Osteoblast (primary cell): ENCODE results near the gene KRT17. TPM values are rescaled to one million over a fixed set of nuclear protein-coding genes. Genes with fewer than 3 reads are reported as not detected.

Experiments used
- DNase-seq: peaks from one replicate; pipeline ENCODE4 v3.0.0; 2011; ENCODE audit warnings: low spot score, mixed read lengths; ENCODE audit not compliant: insufficient read length; ENCODE audit errors: missing footprints
- H2AFZ ChIP-seq: 2 replicates; pipeline ENCODE4 v1.6.0; 2011; ENCODE audit warnings: mild to moderate bottlenecking, low read length
- H3K27ac ChIP-seq: 2 replicates; pipeline ENCODE4 v1.5.1; 2011; ENCODE audit warnings: mild to moderate bottlenecking, low read depth, low read length, moderate library complexity
- H3K27me3 ChIP-seq: 2 replicates; pipeline ENCODE4 v1.6.0; 2012; ENCODE audit warnings: mild to moderate bottlenecking, control low read depth, inconsistent platforms, low read length, moderate library complexity; ENCODE audit not compliant: insufficient read depth
- H3K36me3 ChIP-seq: 2 replicates; pipeline ENCODE4 v1.5.1; 2011; ENCODE audit warnings: mild to moderate bottlenecking, low read length, control low read depth, moderate library complexity; ENCODE audit not compliant: insufficient read depth
- H3K4me1 ChIP-seq: 2 replicates; pipeline ENCODE4 v1.5.1; 2011; ENCODE audit warnings: mild to moderate bottlenecking, low read length, control low read depth, moderate library complexity; ENCODE audit not compliant: insufficient read depth
- H3K4me2 ChIP-seq: 2 replicates; pipeline ENCODE4 v1.6.0; 2011; ENCODE audit warnings: mild to moderate bottlenecking, low read length; ENCODE audit not compliant: insufficient read depth
- H3K4me3 ChIP-seq: fragments of 200-600 bp; sonication (generic); 3 replicates; pipeline ENCODE4 v1.5.1; 2012; ENCODE audit warnings: mild to moderate bottlenecking, low read length, inconsistent platforms; ENCODE audit not compliant: insufficient read depth
- H3K79me2 ChIP-seq: 2 replicates; pipeline ENCODE4 v1.6.0; 2012; ENCODE audit warnings: mild to moderate bottlenecking, low read length, control low read depth, inconsistent platforms; ENCODE audit not compliant: insufficient read depth
- H3K9me3 ChIP-seq: 2 replicates; pipeline ENCODE4 v1.5.1; 2011; ENCODE audit warnings: low read depth, low read length, control low read depth
- H4K20me1 ChIP-seq: 2 replicates; pipeline ENCODE4 v1.6.0; 2012; ENCODE audit warnings: mild to moderate bottlenecking, low read length, control low read depth; ENCODE audit not compliant: insufficient read depth
- total RNA-seq: library from RNA; depleted of rRNA; stranded (reverse); fragments of >200 nt; gene quantifications from 2 replicates; pipeline ENCODE4 v1.2.3, GENCODE V29; 2012
- TF ChIP-seq, protein P1 (sequence below): IDR thresholded peaks from 2 replicates; pipeline ENCODE4 v1.5.1; 2011; ENCODE audit warnings: mild to moderate bottlenecking, low read depth, low read length, moderate library complexity; ENCODE audit errors: extremely low read depth

The KRT17 gene
- total RNA-seq, 1 donor: 4.3 TPM

DNA sequence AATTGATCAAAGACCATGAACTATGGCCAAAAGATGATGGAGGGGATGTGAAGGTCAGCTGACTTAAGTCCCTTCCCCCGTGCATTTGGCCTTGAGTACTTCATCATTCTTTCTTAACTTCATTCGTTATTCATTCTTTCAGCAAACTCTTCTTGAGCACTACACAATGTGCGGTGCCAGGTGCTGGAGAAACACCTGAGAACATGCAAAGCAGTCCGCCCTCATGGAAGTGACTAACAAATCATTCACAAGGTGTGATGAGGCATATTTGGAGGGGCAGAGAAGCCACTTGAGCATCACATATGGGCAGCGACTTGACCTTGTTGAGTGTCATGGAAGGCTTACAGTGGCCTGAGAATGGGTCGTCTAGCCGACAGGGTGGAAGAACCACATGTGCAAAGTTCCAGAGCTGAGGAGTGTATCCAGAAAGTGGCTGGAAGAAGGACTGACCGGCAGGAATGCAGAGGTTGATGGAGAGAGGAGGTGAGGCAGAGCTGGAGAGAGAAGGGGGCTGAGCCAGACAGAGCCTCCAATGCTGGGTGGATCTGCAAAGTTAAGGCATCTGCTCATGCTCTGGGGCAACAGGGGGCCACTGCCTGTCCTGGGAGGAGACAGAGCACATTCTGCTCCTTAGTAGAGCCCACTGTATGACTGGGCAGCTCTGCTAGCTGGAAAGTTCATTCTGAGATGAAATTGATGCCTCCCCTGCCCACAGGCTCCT, 39.2 kb upstream of the KRT17 start:
- Histone ChIP-seq H4K20me1 (no peaks in the 10 kb centered on the region), H2AFZ (no peak overlapping the region), H3K27me3 (no peaks in the 10 kb centered on the region), H3K9me3 (no peaks in the 10 kb centered on the region), H3K79me2 (no peaks in the 10 kb centered on the region), H3K4me3 (no peak overlapping the region), H3K36me3 (no peaks in the 10 kb centered on the region), H3K4me1 (peaks cover 9% of the 10 kb centered on the region), H3K27ac (no peak overlapping the region), H3K4me2 (no peak overlapping the region)
- DNase-seq: peak; percentile 55
- TF ChIP-seq, protein P1, sequence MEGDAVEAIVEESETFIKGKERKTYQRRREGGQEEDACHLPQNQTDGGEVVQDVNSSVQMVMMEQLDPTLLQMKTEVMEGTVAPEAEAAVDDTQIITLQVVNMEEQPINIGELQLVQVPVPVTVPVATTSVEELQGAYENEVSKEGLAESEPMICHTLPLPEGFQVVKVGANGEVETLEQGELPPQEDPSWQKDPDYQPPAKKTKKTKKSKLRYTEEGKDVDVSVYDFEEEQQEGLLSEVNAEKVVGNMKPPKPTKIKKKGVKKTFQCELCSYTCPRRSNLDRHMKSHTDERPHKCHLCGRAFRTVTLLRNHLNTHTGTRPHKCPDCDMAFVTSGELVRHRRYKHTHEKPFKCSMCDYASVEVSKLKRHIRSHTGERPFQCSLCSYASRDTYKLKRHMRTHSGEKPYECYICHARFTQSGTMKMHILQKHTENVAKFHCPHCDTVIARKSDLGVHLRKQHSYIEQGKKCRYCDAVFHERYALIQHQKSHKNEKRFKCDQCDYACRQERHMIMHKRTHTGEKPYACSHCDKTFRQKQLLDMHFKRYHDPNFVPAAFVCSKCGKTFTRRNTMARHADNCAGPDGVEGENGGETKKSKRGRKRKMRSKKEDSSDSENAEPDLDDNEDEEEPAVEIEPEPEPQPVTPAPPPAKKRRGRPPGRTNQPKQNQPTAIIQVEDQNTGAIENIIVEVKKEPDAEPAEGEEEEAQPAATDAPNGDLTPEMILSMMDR: no peak

DNA sequence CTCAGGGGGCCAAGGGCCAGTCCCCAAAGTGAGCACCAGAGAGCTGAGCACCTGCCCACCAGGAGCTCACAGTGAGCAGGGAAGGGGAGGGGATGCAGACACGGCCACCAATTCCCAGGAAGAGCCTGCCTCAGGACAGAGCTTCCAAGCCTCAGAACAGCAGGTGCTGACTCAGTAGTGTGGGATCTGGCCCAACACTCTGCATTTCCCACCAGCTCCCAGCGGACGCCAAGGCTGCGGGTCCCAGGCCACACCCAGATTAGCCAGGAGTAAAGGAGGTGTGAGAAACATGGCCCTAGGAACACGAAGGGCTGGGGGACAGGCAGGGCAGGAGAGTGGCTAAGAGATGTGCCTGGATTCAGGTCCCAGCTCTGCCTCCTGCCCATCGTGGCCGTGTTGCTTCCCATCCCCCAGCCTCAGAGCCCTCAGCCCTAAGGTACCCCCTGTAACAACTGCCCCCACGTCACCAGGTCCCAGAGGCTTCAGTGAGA, 35.9 kb upstream of the KRT17 start:
- TF ChIP-seq, protein P1: no peak
- no peaks in the 10 kb centered on the region for H3K9me3 ChIP-seq
- no peaks in the 10 kb centered on the region for H3K79me2 ChIP-seq
- H3K4me2 ChIP-seq: no peak overlapping the region
- H4K20me1 ChIP-seq: no peaks in the 10 kb centered on the region
- H3K36me3 ChIP-seq: no peaks in the 10 kb centered on the region
- no peak overlapping the region for H2AFZ ChIP-seq
- no peak overlapping the region for H3K27ac ChIP-seq
- H3K27me3 ChIP-seq: no peaks in the 10 kb centered on the region
- peak; percentile 76 for DNase-seq
- H3K4me3 ChIP-seq: no peak overlapping the region
- no peaks in the 10 kb centered on the region for H3K4me1 ChIP-seq

GRCh38 chr17:41659427-41660212, 35.2 kb upstream of the KRT17 start:
- Histone ChIP-seq H2AFZ (no peak overlapping the region), H3K79me2 (no peaks in the 10 kb centered on the region), H3K27ac (no peak overlapping the region), H3K4me3 (no peak overlapping the region), H3K4me2 (no peak overlapping the region), H4K20me1 (no peaks in the 10 kb centered on the region), H3K27me3 (no peaks in the 10 kb centered on the region), H3K36me3 (no peaks in the 10 kb centered on the region), H3K4me1 (no peaks in the 10 kb centered on the region), H3K9me3 (no peaks in the 10 kb centered on the region)
- TF ChIP-seq, protein P1: no peak
- DNase-seq: peak; percentile 61

DNA sequence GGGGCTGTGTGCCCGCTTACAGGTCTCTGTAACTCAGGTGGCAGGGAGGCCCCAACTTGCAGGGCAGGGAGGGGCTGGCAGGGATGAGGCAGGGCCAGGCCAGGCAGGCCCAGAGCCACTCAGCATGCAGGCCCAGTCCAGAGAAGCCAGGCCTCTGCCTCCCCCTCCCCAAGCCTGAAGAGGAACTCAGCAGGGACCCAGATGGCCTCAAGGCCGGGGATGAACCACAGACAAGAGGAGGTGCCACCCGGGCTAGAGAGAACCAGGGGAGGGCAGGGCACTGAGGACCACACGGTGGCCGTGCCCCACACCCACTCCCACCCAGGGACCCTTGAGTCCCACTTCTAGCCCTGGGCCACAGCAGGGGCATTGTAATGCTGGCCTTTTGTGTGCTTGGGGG, 34.5 kb upstream of the KRT17 start:
- Histone ChIP-seq H3K4me2 (no peak overlapping the region), H3K79me2 (no peaks in the 10 kb centered on the region), H3K9me3 (no peaks in the 10 kb centered on the region), H3K4me1 (no peaks in the 10 kb centered on the region), H3K4me3 (no peak overlapping the region), H2AFZ (no peak overlapping the region), H3K27ac (no peak overlapping the region), H4K20me1 (no peaks in the 10 kb centered on the region), H3K27me3 (no peaks in the 10 kb centered on the region), H3K36me3 (no peaks in the 10 kb centered on the region)
- TF ChIP-seq, protein P1: no peak
- DNase-seq: peak; percentile 41
